GM10847 (cell line): ENCODE results near the gene KIF24.

Experiments
- POLR2A ChIP-seq: IDR thresholded peaks from 2 replicates; pipeline ENCODE4 v1.6.1; 2011; ENCODE audit not compliant: insufficient read length; ENCODE audit errors: extremely low read depth

KIF24 gene

DNA sequence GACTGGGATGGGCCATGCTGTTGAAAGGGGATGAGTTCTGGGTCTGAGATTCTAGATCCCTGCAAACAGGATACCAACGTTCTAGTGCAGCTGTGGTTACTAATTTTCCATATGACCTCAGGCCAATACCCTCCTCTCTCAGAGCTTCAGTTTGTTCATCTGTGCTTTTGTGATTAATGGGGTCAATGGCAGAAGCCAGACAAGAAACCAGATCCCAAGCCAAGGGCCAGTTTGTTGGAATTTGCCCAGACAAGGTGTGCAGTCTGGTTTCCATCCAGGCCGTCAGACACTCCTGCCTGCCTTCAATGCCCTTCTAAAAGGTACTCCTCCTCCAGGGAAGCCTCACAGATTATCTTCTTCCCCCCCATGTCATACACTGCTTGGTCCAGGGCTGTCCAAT is 36.2 kb upstream of the KIF24 start:
- no peak for TF ChIP-seq POLR2A

DNA sequence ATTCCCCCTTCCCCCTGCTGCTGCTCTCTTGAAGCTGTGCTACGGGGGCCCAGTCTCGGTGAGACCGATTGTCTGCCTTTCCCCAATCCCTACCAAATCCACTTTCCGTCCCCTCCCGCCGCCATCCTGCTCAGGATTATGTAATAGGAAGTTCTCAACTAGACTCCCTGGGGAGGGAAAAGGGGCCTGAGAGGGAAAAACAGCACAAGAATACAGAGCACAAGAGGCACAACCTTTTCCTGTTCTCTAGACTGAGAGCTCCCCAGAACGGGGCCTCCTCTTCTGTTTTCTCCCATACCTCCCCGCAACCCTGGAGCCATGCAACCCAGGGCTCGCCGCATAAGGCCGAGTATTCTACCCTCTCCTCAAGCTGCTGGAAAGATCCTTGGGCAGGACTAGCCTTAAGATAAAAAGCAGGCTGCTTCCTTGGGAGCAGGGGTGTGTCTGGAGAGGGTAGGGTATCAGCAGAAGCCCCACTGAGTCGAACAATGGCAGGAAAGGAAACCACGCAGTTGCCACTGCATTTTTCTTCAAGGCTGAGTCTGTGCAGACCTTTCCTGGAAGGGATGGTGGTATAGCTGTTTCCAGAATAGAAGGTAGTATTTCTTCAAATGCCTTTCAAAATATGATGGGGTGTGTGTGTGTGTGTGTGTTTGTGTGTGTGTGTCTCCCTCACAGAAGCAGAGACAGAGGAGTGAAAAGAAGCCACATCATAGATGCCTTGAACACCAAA is 34.7 kb upstream of the KIF24 start:
- no peak for TF ChIP-seq POLR2A

DNA sequence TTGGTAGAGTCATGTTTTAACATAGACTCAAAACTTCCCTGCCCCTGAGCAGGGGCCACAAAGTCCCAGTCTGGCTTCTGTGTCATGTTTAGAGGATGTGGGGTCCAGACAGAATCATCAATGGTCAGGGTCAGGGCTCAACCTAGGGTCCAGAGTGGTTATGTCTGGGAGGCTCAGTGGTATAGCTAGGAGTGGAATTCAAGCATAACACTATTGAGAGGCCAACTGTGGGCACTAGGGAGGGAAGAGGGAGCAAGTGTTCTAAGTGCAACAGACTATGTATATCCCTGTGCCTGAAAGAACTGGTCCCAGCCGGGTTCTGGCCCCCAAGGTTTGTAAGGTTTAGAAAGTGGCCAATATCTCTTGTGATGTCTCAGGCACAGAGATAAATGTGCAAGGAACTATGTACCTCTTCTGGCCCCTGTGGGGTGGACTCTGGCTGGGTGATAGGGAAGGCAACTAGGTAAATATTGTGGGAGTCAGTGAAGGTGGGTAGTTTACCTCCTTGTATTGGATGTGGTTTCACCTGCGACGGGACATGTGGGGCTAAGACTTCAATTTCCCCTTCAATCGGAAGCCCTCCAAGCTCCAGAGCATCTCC is 33.6 kb upstream of the KIF24 start:
- TF ChIP-seq POLR2A = no peak

DNA sequence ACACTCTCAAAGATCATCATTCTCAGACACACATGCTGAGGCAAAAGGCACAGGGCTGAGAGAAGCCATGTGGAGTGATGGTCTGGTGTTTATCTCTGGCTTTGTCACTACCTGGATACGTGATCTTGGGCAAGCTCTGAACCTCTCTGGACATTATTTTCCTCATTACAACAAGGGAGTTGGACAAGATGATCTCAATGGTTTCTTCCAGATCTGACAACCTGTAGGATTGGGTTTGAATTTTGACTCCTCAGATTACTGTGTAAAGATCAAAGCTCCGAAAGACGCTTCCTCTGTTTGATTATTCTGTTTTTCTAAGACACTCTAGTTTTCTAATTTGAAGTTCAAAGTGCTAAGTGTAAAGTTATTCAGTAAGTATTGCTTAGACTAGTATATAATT is 20.3 kb upstream of the KIF24 start:
- TF ChIP-seq POLR2A = no peak

DNA sequence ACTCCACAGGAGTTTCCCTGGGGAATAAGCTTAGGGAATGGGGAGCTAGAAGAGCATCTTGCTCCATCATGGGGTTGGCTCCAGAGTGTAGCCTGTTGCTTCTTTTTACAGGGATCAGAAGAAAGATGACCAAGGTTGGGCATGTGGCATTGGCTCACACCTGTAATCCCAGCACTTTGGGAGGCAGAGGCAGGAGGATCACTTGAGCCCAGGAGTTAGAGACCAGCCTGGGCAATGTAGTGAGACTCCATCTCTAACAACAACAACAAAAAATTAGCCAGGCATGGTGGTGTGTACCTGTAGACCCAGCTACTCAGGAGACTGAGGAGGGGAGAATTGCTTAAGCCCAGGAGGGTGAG is 18.7 kb upstream of the KIF24 start:
- no peak for TF ChIP-seq POLR2A

DNA sequence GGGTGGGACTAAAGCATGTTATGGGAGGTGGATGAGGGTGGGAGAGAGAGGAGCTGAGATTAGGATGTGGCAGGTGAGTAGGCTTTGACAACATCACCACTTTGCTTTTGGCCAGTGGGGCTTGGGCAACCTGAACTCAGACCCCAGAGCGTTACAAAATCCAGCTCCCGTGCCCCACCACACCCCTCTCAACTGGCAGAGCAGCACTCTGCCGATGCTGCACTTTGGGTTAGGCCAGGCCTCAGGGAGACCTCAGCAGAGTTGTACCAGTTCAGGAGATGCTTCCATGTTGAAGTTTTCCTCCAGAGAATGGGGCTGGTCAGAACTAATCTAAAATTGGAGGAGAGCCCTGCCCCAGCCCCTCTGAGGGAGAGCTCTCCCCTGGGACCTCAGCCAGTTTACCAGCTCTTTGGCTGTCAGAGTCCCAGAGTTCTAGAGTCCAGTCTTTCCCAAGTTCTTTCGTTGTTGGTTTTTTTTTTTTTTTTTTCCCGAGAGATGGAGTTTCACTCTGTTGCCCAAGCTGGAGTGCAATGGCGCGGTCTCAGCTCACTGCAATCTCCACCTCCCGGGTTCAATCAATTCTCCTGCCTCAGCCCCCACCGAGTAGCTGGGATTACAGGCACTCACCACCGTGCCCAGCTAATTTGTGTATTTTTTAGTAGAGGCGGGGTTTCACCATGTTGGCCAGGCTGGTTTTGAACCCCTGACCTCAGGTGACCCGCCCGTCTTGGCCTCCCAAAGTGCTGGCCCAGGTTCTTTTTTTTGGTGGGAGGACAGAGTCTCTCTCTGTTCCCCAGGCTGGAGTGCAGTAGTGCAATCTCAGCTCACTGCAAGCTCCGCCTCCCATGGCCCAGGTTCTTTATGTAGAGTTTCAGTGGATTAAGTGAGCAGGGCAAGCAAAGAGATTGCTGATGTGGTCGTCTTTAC is 18.1 kb upstream of the KIF24 start:
- TF ChIP-seq POLR2A = no peak

DNA sequence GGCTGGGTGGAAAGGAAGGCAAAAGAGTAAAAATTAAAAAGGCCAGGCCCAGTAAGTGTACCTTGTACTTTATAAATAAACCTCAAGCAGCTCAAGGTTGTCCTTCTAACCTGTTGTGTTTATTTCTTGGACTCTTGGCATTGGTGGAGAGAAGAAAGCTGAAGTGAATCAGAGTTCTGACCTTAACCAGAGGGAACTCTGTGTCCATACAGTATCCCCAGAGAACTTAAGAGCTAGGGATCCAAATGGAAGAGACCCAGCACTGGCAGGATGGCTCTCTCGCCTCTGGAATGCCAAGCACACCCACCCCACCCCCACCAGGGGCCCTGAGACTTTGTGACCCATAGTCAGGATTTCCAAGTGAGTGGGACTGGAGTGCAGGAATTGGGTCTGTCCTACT is 14.5 kb upstream of the KIF24 start:
- TF ChIP-seq POLR2A = no peak

DNA sequence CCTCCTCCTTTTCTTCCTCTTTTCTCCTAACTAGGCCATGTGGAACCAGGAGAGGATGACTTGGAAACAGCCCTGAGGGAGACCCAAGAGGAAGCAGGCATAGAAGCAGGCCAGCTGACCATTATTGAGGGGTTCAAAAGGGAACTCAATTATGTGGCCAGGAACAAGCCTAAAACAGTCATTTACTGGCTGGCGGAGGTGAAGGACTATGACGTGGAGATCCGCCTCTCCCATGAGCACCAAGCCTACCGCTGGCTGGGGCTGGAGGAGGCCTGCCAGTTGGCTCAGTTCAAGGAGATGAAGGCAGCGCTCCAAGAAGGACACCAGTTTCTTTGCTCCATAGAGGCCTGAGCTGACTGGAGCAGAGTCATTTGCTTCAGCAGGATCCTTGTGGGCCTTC is 14.0 kb upstream of the KIF24 start:
- TF ChIP-seq POLR2A = no peak

DNA sequence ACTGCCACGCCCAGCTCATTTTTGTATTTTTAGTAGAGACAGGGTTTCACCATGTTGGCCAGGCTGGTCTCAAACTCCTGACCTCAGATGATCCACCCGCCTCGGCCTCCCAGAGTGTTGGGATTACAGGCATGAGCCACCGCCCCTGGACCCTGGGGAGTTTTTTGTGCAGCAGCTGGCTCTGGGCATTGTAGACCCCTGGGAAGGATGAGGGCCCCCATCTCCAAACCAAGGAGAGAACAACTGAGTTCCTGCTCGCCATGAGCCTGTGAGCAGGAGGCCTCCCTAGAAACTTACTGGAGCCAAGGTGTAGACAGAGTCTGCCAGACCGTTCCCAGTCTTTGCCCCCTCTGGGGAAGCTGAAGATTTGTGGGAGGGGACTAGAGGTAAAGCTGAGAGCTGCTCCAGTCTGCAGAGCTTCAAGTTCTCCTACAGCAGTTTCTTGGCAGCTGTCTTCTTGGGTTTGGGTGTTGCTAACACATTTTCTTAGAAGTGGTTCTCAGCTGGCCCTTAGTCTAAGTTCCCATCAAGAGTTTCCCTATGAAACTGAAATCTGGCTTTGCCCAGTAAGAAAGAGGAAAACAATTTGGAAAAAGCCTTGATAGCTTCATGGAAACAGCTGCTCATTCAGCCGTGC is 12.7 kb upstream of the KIF24 start:
- no peak for TF ChIP-seq POLR2A

DNA sequence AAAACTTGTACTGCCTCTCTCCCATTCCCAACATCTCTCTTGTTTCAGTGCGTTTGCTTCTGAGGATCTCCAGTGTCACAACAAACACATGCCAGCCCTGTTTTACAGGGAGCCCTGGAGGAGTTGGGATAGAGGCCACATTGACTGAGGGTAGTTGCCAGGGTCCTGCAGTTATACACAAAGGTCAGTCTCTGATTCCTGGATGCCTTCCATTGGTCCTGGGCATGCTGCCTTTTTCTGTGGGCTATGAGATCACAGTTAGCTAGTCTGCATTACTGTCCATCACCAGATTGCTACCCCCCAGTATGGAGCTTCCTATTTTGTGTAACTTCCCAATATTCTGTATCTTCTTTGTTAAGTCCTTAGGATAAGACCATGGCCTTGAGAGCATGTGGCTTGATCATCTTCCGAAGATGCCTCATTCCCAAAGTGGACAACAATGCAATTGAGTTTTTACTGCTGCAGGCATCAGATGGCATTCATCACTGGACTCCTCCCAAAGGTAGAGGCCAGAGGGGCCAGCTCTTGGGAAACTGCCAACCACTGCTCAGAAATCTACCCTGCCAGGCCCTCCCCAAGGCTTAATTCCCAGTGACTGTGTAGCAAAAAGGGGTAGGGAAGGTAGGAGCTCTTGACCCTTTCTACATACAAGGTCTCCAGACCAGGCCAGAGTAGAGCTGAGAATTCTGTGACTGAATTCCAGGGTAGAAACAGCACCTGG is 9.8 kb upstream of the KIF24 start:
- no peak for TF ChIP-seq POLR2A

DNA sequence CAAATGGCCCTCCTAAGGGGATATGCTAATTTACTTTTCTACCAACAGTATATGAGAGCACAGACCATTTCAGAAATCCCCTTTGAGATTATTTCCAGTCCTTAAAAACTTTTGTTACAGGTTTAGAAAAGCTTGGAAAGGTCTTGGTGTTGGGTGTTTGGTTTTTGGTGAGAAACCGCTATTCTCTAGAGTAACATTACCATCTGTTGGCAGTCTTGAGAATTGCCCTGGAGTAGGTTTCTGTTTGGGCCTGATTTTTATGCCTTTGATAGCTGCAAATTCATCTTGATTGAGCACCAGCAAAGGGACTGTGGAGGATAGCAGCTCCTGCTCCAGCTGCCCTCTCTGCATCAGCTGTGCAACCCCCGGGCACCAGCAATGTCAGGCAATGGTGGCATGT is 8.3 kb upstream of the KIF24 start:
- no peak for TF ChIP-seq POLR2A

DNA sequence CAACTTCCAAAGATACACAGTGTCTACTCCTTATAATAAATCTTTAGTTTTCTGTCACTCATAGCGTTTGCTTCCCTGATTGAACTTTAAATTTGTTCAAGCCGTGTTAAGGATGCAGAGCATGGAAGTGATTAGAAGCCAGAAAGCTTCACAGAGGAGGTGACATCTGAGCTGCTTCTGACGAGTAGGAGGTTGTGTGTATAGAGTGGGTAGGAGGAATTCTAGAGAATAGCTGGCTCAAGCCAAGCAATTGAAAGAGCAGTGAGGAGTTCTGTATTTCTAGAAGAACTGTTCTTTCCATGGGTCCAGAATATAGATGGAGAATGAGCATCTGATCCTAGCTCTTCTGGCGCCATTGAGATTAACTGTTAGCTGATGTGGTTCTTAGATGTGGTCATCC is 6.3 kb upstream of the KIF24 start:
- TF ChIP-seq POLR2A = no peak

DNA sequence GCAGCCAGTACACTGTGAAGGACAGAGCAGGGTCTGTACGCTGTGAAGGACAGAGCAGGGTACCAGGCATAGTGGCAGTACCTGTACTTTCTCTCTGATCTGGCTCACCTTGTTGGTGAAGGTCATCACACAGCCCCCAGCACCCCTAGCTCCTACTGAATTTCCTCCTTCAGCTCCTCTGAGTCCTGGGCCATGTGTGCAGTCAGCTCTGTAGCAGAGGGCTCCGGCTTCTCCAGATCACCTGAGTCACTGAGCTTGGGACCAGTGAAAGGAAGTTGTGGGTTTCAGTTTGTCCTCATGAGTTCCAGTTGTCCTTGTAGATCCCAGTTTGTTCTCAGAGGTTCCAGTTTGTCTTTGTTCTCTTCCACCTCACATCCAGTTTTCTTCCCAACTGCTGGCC is 5.8 kb upstream of the KIF24 start:
- TF ChIP-seq POLR2A = no peak

DNA sequence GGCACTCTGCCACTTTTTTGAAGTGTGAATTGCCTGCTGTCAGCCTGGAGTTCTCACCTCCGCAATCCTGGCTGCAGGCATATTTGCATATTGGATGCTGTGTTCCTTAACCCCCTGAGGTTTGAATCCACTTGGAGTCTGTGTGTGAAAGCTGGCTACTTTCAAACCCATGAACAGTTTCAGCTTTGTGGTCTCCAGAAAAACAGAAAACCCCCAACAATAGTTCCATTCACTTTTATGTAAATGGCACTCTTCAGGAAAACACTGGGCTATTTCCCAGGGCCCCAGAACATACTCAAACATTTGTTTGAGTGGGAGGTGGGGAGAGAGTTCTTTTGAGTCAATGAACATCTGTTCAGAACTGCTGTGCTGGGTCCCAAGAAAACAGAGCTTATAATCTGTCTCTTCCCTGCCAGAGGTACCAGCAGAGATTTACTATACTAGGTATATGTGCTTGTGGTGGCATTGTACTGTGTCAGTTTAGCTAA is 5.3 kb upstream of the KIF24 start:
- TF ChIP-seq POLR2A = no peak

DNA sequence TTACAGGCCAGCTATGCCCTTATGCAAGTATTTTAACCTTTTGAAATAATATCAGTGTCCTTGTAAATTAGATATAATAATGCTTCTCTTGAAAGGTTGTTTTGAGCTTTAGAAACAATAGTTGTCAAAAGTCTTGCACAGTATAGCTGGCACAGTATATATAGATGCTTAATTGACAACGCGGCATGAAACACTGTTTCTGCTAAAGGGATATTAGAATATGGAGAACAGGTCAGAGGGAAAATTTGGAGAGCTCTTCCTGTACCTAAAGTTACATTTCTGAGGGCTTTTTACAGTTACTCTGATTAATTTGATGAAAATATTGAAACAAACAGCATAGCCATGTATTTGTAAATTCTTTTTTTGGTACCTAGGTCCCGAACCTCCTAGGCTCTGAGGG is 4.8 kb upstream of the KIF24 start:
- no peak for TF ChIP-seq POLR2A
